ENCODE data around the gene GID8.

The GID8 gene

GRCh38 chr20:62986257-62986800 is 48.4 kb downstream of the GID8 start:
- DNase-seq (ENCODE audit: low read depth in 2 of 2) = no peak

- DNase-seq (ENCODE audit: low read depth in 2 of 2) = no peak
These were observed 49.2 kb downstream of the GID8 start for GRCh38 chr20:62987114-62987513.

GRCh38 chr20:62989201-62989601 is 51.3 kb downstream of the GID8 start:
- no peak for DNase-seq (ENCODE audit: low read depth in 2 of 2)

GRCh38 chr20:62990306-62990825 is 52.4 kb downstream of the GID8 start:
- no peak for DNase-seq (ENCODE audit: low read depth in 2 of 2)

GRCh38 chr20:62991196-62991807 is 53.4 kb downstream of the GID8 start:
- no peak for DNase-seq (ENCODE audit: low read depth in 2 of 2)

- no peak for DNase-seq (ENCODE audit: low read depth in 2 of 2)
These were observed 53.9 kb downstream of the GID8 start for GRCh38 chr20:62991863-62992262.

- no peak for DNase-seq (ENCODE audit: low read depth in 2 of 2)
These were observed 56.0 kb downstream of the GID8 start for GRCh38 chr20:62993856-62994494.

GRCh38 chr20:62994869-62995281 is 56.9 kb downstream of the GID8 start:
- DNase-seq (ENCODE audit: low read depth in 2 of 2) = no peak

GRCh38 chr20:62995481-62995880 is 57.5 kb downstream of the GID8 start:
- DNase-seq (ENCODE audit: low read depth in 2 of 2) = no peak

GRCh38 chr20:62995898-62996595 is 58.1 kb downstream of the GID8 start:
- no peak for DNase-seq (ENCODE audit: low read depth in 2 of 2)

GRCh38 chr20:62996596-62996982 is 58.6 kb downstream of the GID8 start:
- DNase-seq (ENCODE audit: low read depth in 2 of 2) = no peak

- no peak for DNase-seq (ENCODE audit: low read depth in 2 of 2)
These were observed 59.6 kb downstream of the GID8 start for GRCh38 chr20:62997417-62998035.
